WTC11 (cell line): ENCODE measurements around the gene CLDN5. TPM values are rescaled to one million over a fixed set of nuclear protein-coding genes. Genes with fewer than 3 reads are reported as not detected.

ENCODE experiments used
- ATAC-seq: fragments of 200-7000 bp; cut with Tn5 transposase; 2 replicates; pipeline ENCODE4 v1.10.0; 2021; ENCODE audit warnings: mild to moderate bottlenecking, moderate library complexity
- CTCF ChIA-PET: fragments of 300-600 bp; sonication (Branson Sonifier 250); formaldehyde crosslinking; loops from one replicate; lab custom pipeline; 2021; ENCODE audit warnings: antibody characterized with exemption; lab: Charles Lee
- POLR2A ChIA-PET: fragments of 350-600 bp; sonication (Branson Sonifier 250); formaldehyde crosslinking; loops from one replicate; lab custom pipeline; 2021; ENCODE audit warnings: antibody characterized with exemption; lab: Charles Lee
- DNase-seq: peaks from one replicate; pipeline ENCODE4 v3.0.0; 2021; ENCODE audit warnings: low spot score
- H3K27ac Mint-ChIP-seq: 2 replicates; pipeline ENCODE4 v1.8.0; 2021; ENCODE audit warnings: mixed read lengths
- H3K27me3 Mint-ChIP-seq: 2 replicates; pipeline ENCODE4 v1.8.0; 2021; ENCODE audit warnings: low read depth, mild to moderate bottlenecking, moderate library complexity, mixed read lengths
- H3K36me3 Mint-ChIP-seq: 2 replicates; pipeline ENCODE4 v1.8.0; 2021; ENCODE audit warnings: mixed read lengths
- H3K4me1 Mint-ChIP-seq: 2 replicates; pipeline ENCODE4 v1.8.0; 2022; ENCODE audit warnings: mixed read lengths
- H3K4me3 Mint-ChIP-seq: 2 replicates; pipeline ENCODE4 v1.8.0; 2021; ENCODE audit warnings: mild to moderate bottlenecking, moderate library complexity, mixed read lengths
- H3K9me3 Mint-ChIP-seq: 2 replicates; pipeline ENCODE4 v1.8.0; 2021; ENCODE audit warnings: mixed read lengths
- ATF1 ChIP-seq: sonication (generic); formaldehyde crosslinking; IDR thresholded peaks from 2 replicates; pipeline ENCODE4 v1.8.1; 2023; ENCODE audit warnings: mild to moderate bottlenecking, moderate library complexity, missing genetic modification reagents
- CBFB ChIP-seq: sonication (generic); formaldehyde crosslinking; IDR thresholded peaks from 2 replicates; pipeline ENCODE4 v1.8.1; 2022; ENCODE audit warnings: mild to moderate bottlenecking, low read depth, missing genetic modification reagents
- CREB1 ChIP-seq: sonication (generic); formaldehyde crosslinking; IDR thresholded peaks from 2 replicates; pipeline ENCODE4 v1.8.0; 2023; ENCODE audit warnings: mild to moderate bottlenecking, missing genetic modification reagents
- ETV6 ChIP-seq: sonication (generic); formaldehyde crosslinking; IDR thresholded peaks from 2 replicates; pipeline ENCODE4 v1.8.1; 2022; ENCODE audit warnings: mild to moderate bottlenecking, missing genetic modification reagents
- JAZF1 ChIP-seq: fragments of 250-450 bp; sonication (Bioruptor Pico); IDR thresholded peaks from 2 replicates; pipeline ENCODE4 v1.9.0; 2021; ENCODE audit warnings: moderate library complexity, mild to moderate bottlenecking, inconsistent platforms
- JUN ChIP-seq: sonication (generic); formaldehyde crosslinking; IDR thresholded peaks from 2 replicates; pipeline ENCODE4 v1.8.0; 2023; ENCODE audit warnings: mild to moderate bottlenecking, missing genetic modification reagents
- MXD4 ChIP-seq: fragments of 250-450 bp; sonication (Bioruptor Pico); IDR thresholded peaks from 2 replicates; pipeline ENCODE4 v1.8.0; 2021; ENCODE audit warnings: mild to moderate bottlenecking, moderate library complexity, borderline replicate concordance
- NFE2L1 ChIP-seq: sonication (generic); formaldehyde crosslinking; IDR thresholded peaks from 2 replicates; pipeline ENCODE4 v1.8.1; 2023; ENCODE audit warnings: missing genetic modification reagents
- NR3C1 ChIP-seq: sonication (generic); formaldehyde crosslinking; conservative IDR thresholded peaks from 2 replicates; pipeline ENCODE4 v1.8.1; 2023; ENCODE audit warnings: low read depth, mild to moderate bottlenecking, missing genetic modification reagents
- OVOL2 ChIP-seq: fragments of 250-450 bp; sonication (Bioruptor Pico); IDR thresholded peaks from 2 replicates; pipeline ENCODE4 v1.9.0; 2021; ENCODE audit warnings: mild to moderate bottlenecking, borderline replicate concordance
- SOX15 ChIP-seq: fragments of 250-450 bp; sonication (Bioruptor Pico); IDR thresholded peaks from 2 replicates; pipeline ENCODE4 v1.9.0; 2021; ENCODE audit warnings: mild to moderate bottlenecking
- TEAD1 ChIP-seq: sonication (generic); formaldehyde crosslinking; IDR thresholded peaks from 2 replicates; pipeline ENCODE4 v1.8.0; 2022; ENCODE audit warnings: mild to moderate bottlenecking, missing genetic modification reagents
- TEAD4 ChIP-seq: sonication (generic); formaldehyde crosslinking; IDR thresholded peaks from 2 replicates; pipeline ENCODE4 v1.8.0; 2022; ENCODE audit warnings: mild to moderate bottlenecking, missing genetic modification reagents
- ZNF416 ChIP-seq: fragments of 250-450 bp; sonication (Bioruptor Pico); IDR thresholded peaks from 2 replicates; pipeline ENCODE4 v1.9.0; 2021; ENCODE audit warnings: mild to moderate bottlenecking, inconsistent platforms
- ZNF423 ChIP-seq: fragments of 250-450 bp; sonication (Bioruptor Pico); IDR thresholded peaks from 2 replicates; pipeline ENCODE4 v2.1.2; 2022; ENCODE audit warnings: mild to moderate bottlenecking, moderate library complexity
- total RNA-seq: library from RNA; stranded (reverse); gene quantifications from 3 replicates; pipeline ENCODE4 v1.2.3, GENCODE V29; 2021
- TF ChIP-seq, protein P1 (sequence below): fragments of 250-450 bp; sonication (Bioruptor Pico); conservative IDR thresholded peaks from 2 replicates; pipeline ENCODE4 v1.9.0; 2021; ENCODE audit warnings: mild to moderate bottlenecking
- TF ChIP-seq, protein P2 (sequence below): sonication (generic); formaldehyde crosslinking; IDR thresholded peaks from 2 replicates; pipeline ENCODE4 v1.8.1; 2022; ENCODE audit warnings: missing genetic modification reagents, borderline replicate concordance
- TF ChIP-seq, protein P3 (sequence below): sonication (generic); formaldehyde crosslinking; IDR thresholded peaks from 2 replicates; pipeline ENCODE4 v1.8.1; 2023; ENCODE audit warnings: mild to moderate bottlenecking, missing genetic modification reagents, moderate library complexity
- TF ChIP-seq, protein P4 (sequence below): sonication (generic); formaldehyde crosslinking; conservative IDR thresholded peaks from 2 replicates; pipeline ENCODE4 v1.8.1; 2023; ENCODE audit warnings: mild to moderate bottlenecking, low read depth, missing genetic modification reagents, moderate library complexity
- TF ChIP-seq, protein P5 (sequence below): fragments of 250-450 bp; sonication (Bioruptor Pico); IDR thresholded peaks from 2 replicates; pipeline ENCODE4 v1.9.0; 2021; ENCODE audit warnings: mild to moderate bottlenecking
- TF ChIP-seq, protein P6 (sequence below): fragments of 250-450 bp; sonication (Bioruptor Pico); IDR thresholded peaks from 2 replicates; pipeline ENCODE4 v1.9.0; 2021; ENCODE audit warnings: moderate library complexity, mild to moderate bottlenecking, inconsistent platforms, borderline replicate concordance

The CLDN5 gene
- total RNA-seq, 1 experiment from 2014 or later, result 1.0 TPM

DNA sequence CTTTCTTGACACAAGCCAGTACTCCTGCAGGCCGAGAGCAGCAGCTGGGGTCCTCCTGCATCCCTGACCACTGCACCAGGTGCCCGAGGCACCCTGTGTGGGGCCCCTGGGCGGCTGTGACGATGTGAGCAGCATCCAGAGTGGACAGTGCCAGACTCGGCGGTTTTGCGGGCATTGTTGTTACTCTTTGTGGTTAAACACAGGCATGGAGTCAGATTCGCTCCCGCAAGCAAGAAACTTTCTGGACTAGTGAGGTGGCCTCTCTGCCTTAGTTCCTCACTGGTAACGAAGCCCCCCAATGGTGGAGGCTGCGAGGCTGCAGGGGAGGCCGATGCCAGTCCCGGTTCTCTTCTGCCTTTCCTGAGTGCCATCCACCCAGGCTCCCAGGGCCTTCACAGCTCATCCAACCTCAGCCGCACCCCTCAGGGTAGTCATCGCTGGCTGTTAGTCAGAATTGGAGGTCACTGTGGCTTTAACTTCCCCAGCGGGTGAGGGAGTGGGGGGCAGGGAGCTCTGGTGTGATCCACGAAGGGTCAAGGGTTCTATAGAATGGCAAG, 3.7 kb upstream of the CLDN5 start:
- H3K27me3 Mint-ChIP-seq, result peaks cover 39% of the 10 kb centered on the region
- TF ChIP-seq CBFB (CRISPR knock-in tag), result no peak
- TF ChIP-seq MXD4 (CRISPR knock-in tag), result no peak
- no peak overlapping the region for H3K4me3 Mint-ChIP-seq
- DNase-seq, result no peak
- ChIA-PET CTCF (interaction anchor here (1.0 to 2.6 kb wide), 4 partner anchors 27 to 102 kb away, joined by 3 to 12 read pairs (median 4); no protein-coding TSS in a partner anchor), POLR2A (no interaction called here)
- H3K27ac Mint-ChIP-seq, result no peak overlapping the region
- no peaks in the 10 kb centered on the region for H3K9me3 Mint-ChIP-seq
- H3K4me1 Mint-ChIP-seq, result peaks cover 8% of the 10 kb centered on the region
- H3K36me3 Mint-ChIP-seq, result no peaks in the 10 kb centered on the region
- ATAC-seq, result no peak

DNA sequence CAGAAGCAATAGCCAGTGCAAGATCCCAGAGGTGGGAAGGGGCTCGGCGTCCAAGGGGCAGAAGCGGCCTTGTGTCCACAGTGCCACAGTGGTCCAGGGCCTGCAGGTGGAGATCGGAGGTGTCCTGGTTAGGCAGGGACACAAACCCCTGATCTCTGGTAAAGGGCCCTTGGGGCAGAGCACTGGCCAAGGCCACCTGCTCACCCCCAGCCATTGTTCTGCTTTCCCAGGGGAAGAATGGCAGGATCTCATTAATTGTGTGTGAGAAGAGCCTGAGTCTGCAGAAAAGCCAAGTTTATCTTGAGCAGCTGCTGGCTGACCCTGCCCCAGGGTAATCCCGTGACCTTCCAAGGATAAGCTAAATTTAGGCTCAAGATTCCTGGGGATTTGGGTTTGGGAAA, 3.1 kb upstream of the CLDN5 start:
- TF ChIP-seq, protein P1, sequence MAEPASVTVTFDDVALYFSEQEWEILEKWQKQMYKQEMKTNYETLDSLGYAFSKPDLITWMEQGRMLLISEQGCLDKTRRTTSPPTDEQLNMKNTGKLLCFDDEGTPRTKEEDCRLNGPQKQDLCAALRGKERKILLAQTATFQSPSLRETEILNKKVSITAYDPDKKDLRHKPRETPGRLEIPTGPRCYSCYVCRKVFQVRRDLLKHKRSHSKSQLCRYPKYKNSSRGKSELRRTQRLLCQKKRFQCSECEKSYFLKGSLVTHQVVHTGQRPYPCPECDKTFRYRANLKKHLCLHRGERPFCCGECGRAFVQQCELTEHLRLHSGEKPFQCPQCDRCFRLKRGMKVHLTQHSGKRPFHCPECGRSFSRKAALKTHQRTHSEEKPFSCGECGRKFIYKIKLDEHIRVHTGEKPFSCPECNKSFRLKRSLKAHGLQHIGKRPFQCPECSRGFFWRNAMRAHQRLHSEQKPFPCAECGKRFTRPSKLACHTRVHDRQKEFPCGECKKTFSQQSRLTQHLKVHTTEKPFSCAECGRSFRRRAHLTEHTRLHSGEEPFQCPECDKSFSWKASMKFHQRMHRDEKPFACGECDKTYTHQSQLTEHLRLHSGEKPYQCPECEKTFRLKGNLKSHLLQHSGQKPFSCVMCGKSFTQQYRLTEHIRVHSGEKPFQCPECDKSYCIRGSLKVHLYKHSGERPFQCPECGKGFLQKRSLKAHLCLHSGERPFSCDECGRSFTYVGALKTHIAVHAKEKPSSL (CRISPR knock-in tag), result no peak
- TF ChIP-seq ZNF423 (CRISPR knock-in tag) (no peak), JUN (CRISPR knock-in tag) (no peak), CREB1 (CRISPR knock-in tag) (no peak), NR3C1 (no peak), JAZF1 (CRISPR knock-in tag) (no peak)
- TF ChIP-seq, protein P2, sequence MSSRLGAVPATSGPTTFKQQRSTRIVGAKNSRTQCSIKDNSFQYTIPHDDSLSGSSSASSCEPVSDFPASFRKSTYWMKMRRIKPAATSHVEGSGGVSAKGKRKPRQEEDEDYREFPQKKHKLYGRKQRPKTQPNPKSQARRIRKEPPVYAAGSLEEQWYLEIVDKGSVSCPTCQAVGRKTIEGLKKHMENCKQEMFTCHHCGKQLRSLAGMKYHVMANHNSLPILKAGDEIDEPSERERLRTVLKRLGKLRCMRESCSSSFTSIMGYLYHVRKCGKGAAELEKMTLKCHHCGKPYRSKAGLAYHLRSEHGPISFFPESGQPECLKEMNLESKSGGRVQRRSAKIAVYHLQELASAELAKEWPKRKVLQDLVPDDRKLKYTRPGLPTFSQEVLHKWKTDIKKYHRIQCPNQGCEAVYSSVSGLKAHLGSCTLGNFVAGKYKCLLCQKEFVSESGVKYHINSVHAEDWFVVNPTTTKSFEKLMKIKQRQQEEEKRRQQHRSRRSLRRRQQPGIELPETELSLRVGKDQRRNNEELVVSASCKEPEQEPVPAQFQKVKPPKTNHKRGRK (CRISPR knock-in tag), result no peak
- TF ChIP-seq, protein P3, sequence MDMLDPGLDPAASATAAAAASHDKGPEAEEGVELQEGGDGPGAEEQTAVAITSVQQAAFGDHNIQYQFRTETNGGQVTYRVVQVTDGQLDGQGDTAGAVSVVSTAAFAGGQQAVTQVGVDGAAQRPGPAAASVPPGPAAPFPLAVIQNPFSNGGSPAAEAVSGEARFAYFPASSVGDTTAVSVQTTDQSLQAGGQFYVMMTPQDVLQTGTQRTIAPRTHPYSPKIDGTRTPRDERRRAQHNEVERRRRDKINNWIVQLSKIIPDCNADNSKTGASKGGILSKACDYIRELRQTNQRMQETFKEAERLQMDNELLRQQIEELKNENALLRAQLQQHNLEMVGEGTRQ (CRISPR knock-in tag), result no peak
- TF ChIP-seq, all 79 proteins: peak for 0
- DNase-seq (no peak), ATAC-seq (no peak)
- Mint-ChIP-seq H3K36me3 (no peaks in the 10 kb centered on the region), H3K4me1 (peaks cover 11% of the 10 kb centered on the region), H3K9me3 (no peaks in the 10 kb centered on the region), H3K27me3 (peaks cover 46% of the 10 kb centered on the region), H3K4me3 (no peak overlapping the region), H3K27ac (no peak overlapping the region)
- CTCF ChIA-PET, result interaction anchor here (1.0 to 1.6 kb wide), 3 partner anchors 27 to 103 kb away, joined by 3 to 6 read pairs (median 3); no protein-coding TSS in a partner anchor
- POLR2A ChIA-PET, result no interaction called here

DNA sequence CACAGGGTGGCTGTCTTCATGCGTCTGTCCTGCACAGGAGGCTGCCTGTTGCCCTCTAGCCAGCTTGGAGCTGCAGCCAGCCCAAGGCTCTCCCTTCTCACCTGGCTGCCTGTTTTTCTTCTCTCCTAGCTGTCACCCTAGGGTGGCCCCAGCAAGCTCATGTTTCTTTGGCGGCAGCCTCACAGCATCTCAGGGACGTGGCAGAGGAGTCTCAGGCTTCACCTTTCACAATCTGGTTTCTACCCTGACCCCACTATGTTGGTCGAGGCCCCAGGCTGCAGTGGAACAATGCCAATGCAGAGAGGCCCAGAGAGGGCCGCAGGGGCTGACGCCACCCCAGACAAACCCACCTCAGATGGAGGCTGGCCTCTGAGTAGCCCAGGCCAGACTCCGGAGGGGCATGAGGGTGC, 2.5 kb upstream of the CLDN5 start:
- ChIA-PET POLR2A (no interaction called here), CTCF (interaction anchor here (1.2 kb wide), 1 partner anchor 103 kb away, joined by 3 read pairs; no protein-coding TSS in a partner anchor)
- Mint-ChIP-seq H3K36me3 (no peaks in the 10 kb centered on the region), H3K27ac (no peak overlapping the region), H3K4me1 (peaks cover 11% of the 10 kb centered on the region), H3K9me3 (no peaks in the 10 kb centered on the region), H3K4me3 (no peak overlapping the region), H3K27me3 (peaks cover 52% of the 10 kb centered on the region)
- ATAC-seq (no peak), DNase-seq (no peak)
- no peak for TF ChIP-seq OVOL2
- TF ChIP-seq CBFB (CRISPR knock-in tag), result no peak
- TF ChIP-seq MXD4 (CRISPR knock-in tag), result no peak
- no peak for TF ChIP-seq ZNF416 (CRISPR knock-in tag)
- no peak for TF ChIP-seq ZNF423 (CRISPR knock-in tag)
- no peak for TF ChIP-seq TEAD1 (CRISPR knock-in tag)
- no peak for TF ChIP-seq NFE2L1 (CRISPR knock-in tag)
- TF ChIP-seq, protein P4, sequence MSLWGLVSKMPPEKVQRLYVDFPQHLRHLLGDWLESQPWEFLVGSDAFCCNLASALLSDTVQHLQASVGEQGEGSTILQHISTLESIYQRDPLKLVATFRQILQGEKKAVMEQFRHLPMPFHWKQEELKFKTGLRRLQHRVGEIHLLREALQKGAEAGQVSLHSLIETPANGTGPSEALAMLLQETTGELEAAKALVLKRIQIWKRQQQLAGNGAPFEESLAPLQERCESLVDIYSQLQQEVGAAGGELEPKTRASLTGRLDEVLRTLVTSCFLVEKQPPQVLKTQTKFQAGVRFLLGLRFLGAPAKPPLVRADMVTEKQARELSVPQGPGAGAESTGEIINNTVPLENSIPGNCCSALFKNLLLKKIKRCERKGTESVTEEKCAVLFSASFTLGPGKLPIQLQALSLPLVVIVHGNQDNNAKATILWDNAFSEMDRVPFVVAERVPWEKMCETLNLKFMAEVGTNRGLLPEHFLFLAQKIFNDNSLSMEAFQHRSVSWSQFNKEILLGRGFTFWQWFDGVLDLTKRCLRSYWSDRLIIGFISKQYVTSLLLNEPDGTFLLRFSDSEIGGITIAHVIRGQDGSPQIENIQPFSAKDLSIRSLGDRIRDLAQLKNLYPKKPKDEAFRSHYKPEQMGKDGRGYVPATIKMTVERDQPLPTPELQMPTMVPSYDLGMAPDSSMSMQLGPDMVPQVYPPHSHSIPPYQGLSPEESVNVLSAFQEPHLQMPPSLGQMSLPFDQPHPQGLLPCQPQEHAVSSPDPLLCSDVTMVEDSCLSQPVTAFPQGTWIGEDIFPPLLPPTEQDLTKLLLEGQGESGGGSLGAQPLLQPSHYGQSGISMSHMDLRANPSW (CRISPR knock-in tag), result no peak
- no peak for TF ChIP-seq ETV6
- TF ChIP-seq JAZF1 (CRISPR knock-in tag), result no peak
- TF ChIP-seq, protein P5, sequence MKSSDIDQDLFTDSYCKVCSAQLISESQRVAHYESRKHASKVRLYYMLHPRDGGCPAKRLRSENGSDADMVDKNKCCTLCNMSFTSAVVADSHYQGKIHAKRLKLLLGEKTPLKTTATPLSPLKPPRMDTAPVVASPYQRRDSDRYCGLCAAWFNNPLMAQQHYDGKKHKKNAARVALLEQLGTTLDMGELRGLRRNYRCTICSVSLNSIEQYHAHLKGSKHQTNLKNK, result no peak
- no peak for TF ChIP-seq SOX15
- TF ChIP-seq, protein P6, sequence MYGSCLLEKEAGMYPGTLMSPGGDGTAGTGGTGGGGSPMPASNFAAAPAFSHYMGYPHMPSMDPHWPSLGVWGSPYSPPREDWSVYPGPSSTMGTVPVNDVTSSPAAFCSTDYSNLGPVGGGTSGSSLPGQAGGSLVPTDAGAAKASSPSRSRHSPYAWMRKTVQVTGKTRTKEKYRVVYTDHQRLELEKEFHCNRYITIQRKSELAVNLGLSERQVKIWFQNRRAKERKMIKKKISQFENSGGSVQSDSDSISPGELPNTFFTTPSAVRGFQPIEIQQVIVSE (CRISPR knock-in tag), result no peak
- TF ChIP-seq TEAD4 (CRISPR knock-in tag), result no peak
- TF ChIP-seq ATF1 (CRISPR knock-in tag), result no peak
